H9 (cell line): ENCODE data around the gene PRF1. TPM values are rescaled to one million over a fixed set of nuclear protein-coding genes. Genes with fewer than 3 reads are reported as not detected.

Source experiments
- DNase-seq: peaks from one replicate; pipeline ENCODE4 v3.0.0-alpha.2; 2017
- H2AFZ ChIP-seq: one replicate; pipeline ENCODE4 v1.6.1; 2013; ENCODE audit warnings: mild to moderate bottlenecking, low read length, control low read depth, moderate library complexity
- H2AK5ac ChIP-seq: 2 replicates; pipeline ENCODE4 v1.6.1; 2013; ENCODE audit warnings: low read length, control low read depth, mixed read lengths; ENCODE audit not compliant: insufficient read length
- H2BK120ac ChIP-seq: one replicate; pipeline ENCODE4 v1.6.1; 2013; ENCODE audit warnings: low read depth, mild to moderate bottlenecking, low read length, control low read depth, inconsistent platforms; ENCODE audit not compliant: poor library complexity, severe bottlenecking
- H2BK12ac ChIP-seq: 2 replicates; pipeline ENCODE4 v1.6.1; 2013; ENCODE audit warnings: low read length, control low read depth, mixed read lengths, low read depth; ENCODE audit not compliant: insufficient read length
- H2BK15ac ChIP-seq: 2 replicates; pipeline ENCODE4 v1.6.1; 2013; ENCODE audit warnings: low read depth, low read length, control low read depth
- H2BK20ac ChIP-seq: one replicate; pipeline ENCODE4 v1.6.1; 2013; ENCODE audit warnings: low read depth, mild to moderate bottlenecking, low read length, control low read depth, inconsistent platforms; ENCODE audit not compliant: poor library complexity, severe bottlenecking
- H2BK5ac ChIP-seq: 2 replicates; pipeline ENCODE4 v1.6.1; 2013; ENCODE audit warnings: low read length, control low read depth, mixed read lengths; ENCODE audit not compliant: insufficient read length
- H3K14ac ChIP-seq: 2 replicates; pipeline ENCODE4 v1.6.1; 2013; ENCODE audit warnings: low read length, control low read depth; ENCODE audit not compliant: insufficient read depth
- H3K18ac ChIP-seq: 2 replicates; pipeline ENCODE4 v1.6.1; 2013; ENCODE audit warnings: low read depth, mild to moderate bottlenecking, mixed read lengths, low read length, control low read depth; ENCODE audit not compliant: insufficient read length
- H3K23ac ChIP-seq: 2 replicates; pipeline ENCODE4 v1.6.1; 2013; ENCODE audit warnings: low read length, control low read depth, mixed read lengths, low read depth; ENCODE audit not compliant: insufficient read length
- H3K23me2 ChIP-seq: 2 replicates; pipeline ENCODE4 v1.6.1; 2013; ENCODE audit warnings: low read depth, mild to moderate bottlenecking, mixed read lengths, low read length, control low read depth; ENCODE audit not compliant: insufficient read length, poor library complexity, severe bottlenecking
- H3K27ac ChIP-seq: 2 replicates; pipeline ENCODE4 v1.5.1; 2013; ENCODE audit warnings: low read length, control low read depth, mixed read lengths, low read depth; ENCODE audit not compliant: insufficient read length
- H3K27me3 ChIP-seq: 2 replicates; pipeline ENCODE4 v1.6.1; 2013; ENCODE audit warnings: low read length, control low read depth, inconsistent platforms; ENCODE audit not compliant: insufficient read depth
- H3K4ac ChIP-seq: 2 replicates; pipeline ENCODE4 v1.6.1; 2013; ENCODE audit warnings: low read depth, mild to moderate bottlenecking, control low read depth, inconsistent platforms, low read length, moderate library complexity
- H3K4me1 ChIP-seq: 2 replicates; pipeline ENCODE4 v1.6.1; 2013; ENCODE audit warnings: low read length, control low read depth, inconsistent platforms; ENCODE audit not compliant: insufficient read depth
- H3K4me2 ChIP-seq: 2 replicates; pipeline ENCODE4 v1.6.1; 2013; ENCODE audit warnings: low read length, control low read depth, mixed read lengths; ENCODE audit not compliant: insufficient read length, insufficient read depth
- H3K56ac ChIP-seq: 2 replicates; pipeline ENCODE4 v1.6.1; 2013; ENCODE audit warnings: low read depth, mild to moderate bottlenecking, mixed read lengths, low read length, control low read depth; ENCODE audit not compliant: insufficient read length
- H3K79me1 ChIP-seq: 2 replicates; pipeline ENCODE4 v1.6.1; 2013; ENCODE audit warnings: low read depth, mild to moderate bottlenecking, moderate library complexity, low read length, control low read depth, inconsistent platforms; ENCODE audit not compliant: insufficient read depth, poor library complexity, severe bottlenecking
- H3K79me2 ChIP-seq: 2 replicates; pipeline ENCODE4 v1.6.1; 2013; ENCODE audit warnings: low read length, control low read depth, inconsistent platforms; ENCODE audit not compliant: insufficient read depth
- H3K9ac ChIP-seq: 2 replicates; pipeline ENCODE4 v1.6.1; 2013; ENCODE audit warnings: low read length, control low read depth, mixed read lengths; ENCODE audit not compliant: insufficient read length; ENCODE audit errors: extremely low read depth
- H3K9me3 ChIP-seq: one replicate; pipeline ENCODE4 v1.6.1; 2013; ENCODE audit warnings: low read depth, low read length, inconsistent platforms; ENCODE audit not compliant: control insufficient read depth
- H3T11ph ChIP-seq: one replicate; pipeline ENCODE4 v1.6.1; 2013; ENCODE audit warnings: mild to moderate bottlenecking, low read length, control low read depth, inconsistent platforms
- H4K20me1 ChIP-seq: one replicate; pipeline ENCODE4 v1.6.1; 2013; ENCODE audit not compliant: control insufficient read depth, insufficient read length, insufficient read depth
- H4K5ac ChIP-seq: 2 replicates; pipeline ENCODE4 v1.6.1; 2013; ENCODE audit warnings: low read depth, mild to moderate bottlenecking, mixed read lengths, low read length, control low read depth; ENCODE audit not compliant: insufficient read length
- H4K8ac ChIP-seq: replicated peaks from 2 replicates; pipeline ENCODE4 v1.6.1; 2013; ENCODE audit warnings: low read length, control low read depth, mixed read lengths, low read depth; ENCODE audit not compliant: insufficient read length
- H4K91ac ChIP-seq: 2 replicates; pipeline ENCODE4 v1.6.1; 2013; ENCODE audit warnings: low read depth, mild to moderate bottlenecking, moderate library complexity, mixed read lengths, low read length, control low read depth; ENCODE audit not compliant: insufficient read length
- H3K27ac Mint-ChIP-seq, 3 experiments: 2 replicates in 2 of 3; 3 replicates in 1 of 3; pipeline ENCODE4 v1.8.0; 2020 to 2021; ENCODE audit warnings: mixed read lengths in 3 of 3, mild to moderate bottlenecking in 1 of 3, moderate library complexity in 1 of 3
- H3K27me3 Mint-ChIP-seq: 2 replicates; pipeline ENCODE4 v1.8.0; 2021; ENCODE audit warnings: low read depth, mild to moderate bottlenecking, moderate library complexity, mixed read lengths
- H3K36me3 Mint-ChIP-seq, 3 experiments: 2 replicates in 2 of 3; 3 replicates in 1 of 3; pipeline ENCODE4 v1.8.0; 2020 to 2021; ENCODE audit warnings: low read depth in 3 of 3, mixed read lengths in 3 of 3; ENCODE audit not compliant: insufficient read depth in 1 of 3
- H3K4me1 Mint-ChIP-seq, 2 experiments: 2 replicates each; pipeline ENCODE4 v1.8.0; 2020; ENCODE audit warnings: mixed read lengths in 2 of 2
- H3K4me3 Mint-ChIP-seq, 2 experiments: 2 replicates in 1 of 2; 3 replicates in 1 of 2; pipeline ENCODE4 v1.8.0; 2020 to 2021; ENCODE audit warnings: mild to moderate bottlenecking in 2 of 2, mixed read lengths in 2 of 2, moderate library complexity in 1 of 2
- H3K9me3 Mint-ChIP-seq, 2 experiments: 2 replicates in 1 of 2; 3 replicates in 1 of 2; pipeline ENCODE4 v1.8.0; 2020; ENCODE audit warnings: mild to moderate bottlenecking in 2 of 2, mixed read lengths in 2 of 2, moderate library complexity in 1 of 2
- CTCF ChIP-seq: fragments of 200-600 bp; sonication (generic); conservative IDR thresholded peaks from 3 replicates; pipeline ENCODE4 v1.8.0; 2021; ENCODE audit warnings: antibody characterized with exemption, mild to moderate bottlenecking
- WGBS: extraction: QIAGEN DNeasy Blood & Tissue Kit; methylation state at CpG from one replicate; pipeline ENCODE4 v1.1.7; 2013; ENCODE audit warnings: missing lambda C conversion rate, low lambda C conversion rate, mixed read lengths; ENCODE audit not compliant: insufficient read length; ENCODE audit errors: extremely low coverage; 5-methylcytosine and 5-hydroxymethylcytosine counted together
- total RNA-seq: library from RNA; stranded (reverse); gene quantifications from 2 replicates; pipeline ENCODE4 v1.2.1, GENCODE V29; 2021

Gene PRF1
- total RNA-seq, 1 experiment from 2014 or later, result not detected

GRCh38 chr10:70575874-70576802 lies 26.4 kb downstream of the PRF1 start:
- H3K14ac ChIP-seq, result no peak overlapping the region
- no peak overlapping the region for H2BK120ac ChIP-seq
- no peak overlapping the region for H4K8ac ChIP-seq
- peak overlapping the region in 1 of 3 experiments; percentile 45; a peak in 2 of 7 replicates for H3K27ac Mint-ChIP-seq
- no peak overlapping the region for H2AFZ ChIP-seq
- no peak overlapping the region for H3K56ac ChIP-seq
- H4K20me1 ChIP-seq, result no peaks in the 10 kb centered on the region
- H3K4ac ChIP-seq, result no peak overlapping the region
- H3K27me3 Mint-ChIP-seq, result peaks cover 2% of the 10 kb centered on the region
- H3K27ac ChIP-seq, result no peak overlapping the region
- no peak for DNase-seq
- H3K23ac ChIP-seq, result no peak overlapping the region
- no peak overlapping the region for H2BK15ac ChIP-seq
- no peaks in the 10 kb centered on the region for H3K79me2 ChIP-seq
- no peaks in the 10 kb centered on the region for H3K9me3 ChIP-seq
- TF ChIP-seq CTCF, result no peak
- no peak overlapping the region for H2BK12ac ChIP-seq
- no peaks in the 10 kb centered on the region for H3K23me2 ChIP-seq
- H3K18ac ChIP-seq, result no peak overlapping the region
- H4K91ac ChIP-seq, result no peak overlapping the region
- no peak overlapping the region for H3K9ac ChIP-seq
- no peaks in the 10 kb centered on the region for H3K79me1 ChIP-seq
- H4K5ac ChIP-seq, result no peak overlapping the region
- no peaks in the 10 kb centered on the region for H3K9me3 Mint-ChIP-seq
- no peaks in the 10 kb centered on the region for H3K4me1 ChIP-seq
- H3K36me3 Mint-ChIP-seq, result no peaks in the 10 kb centered on the region; a peak in 1 of 7 replicates
- H3T11ph ChIP-seq, result no peak overlapping the region
- H2BK20ac ChIP-seq, result no peak overlapping the region
- no peak overlapping the region for H2AK5ac ChIP-seq
- no peaks in the 10 kb centered on the region for H3K27me3 ChIP-seq
- H3K4me3 Mint-ChIP-seq, result no peak overlapping the region
- H2BK5ac ChIP-seq, result no peak overlapping the region
- H3K4me2 ChIP-seq, result no peak overlapping the region
- H3K4me1 Mint-ChIP-seq, result peaks cover 6 to 7% of the 10 kb centered on the region in 2 experiments; a peak in 2 of 4 replicates
- WGBS, result no CpG with 5 or more reads among the region's 12 CpGs
